ENCODE results near the gene UPK3B.
"Not testable (repeated sequence)": the region's sequence is repeated elsewhere in the genome, so short reads cannot be mapped to it uniquely, and the experiment has no call there.

The UPK3B gene

DNA sequence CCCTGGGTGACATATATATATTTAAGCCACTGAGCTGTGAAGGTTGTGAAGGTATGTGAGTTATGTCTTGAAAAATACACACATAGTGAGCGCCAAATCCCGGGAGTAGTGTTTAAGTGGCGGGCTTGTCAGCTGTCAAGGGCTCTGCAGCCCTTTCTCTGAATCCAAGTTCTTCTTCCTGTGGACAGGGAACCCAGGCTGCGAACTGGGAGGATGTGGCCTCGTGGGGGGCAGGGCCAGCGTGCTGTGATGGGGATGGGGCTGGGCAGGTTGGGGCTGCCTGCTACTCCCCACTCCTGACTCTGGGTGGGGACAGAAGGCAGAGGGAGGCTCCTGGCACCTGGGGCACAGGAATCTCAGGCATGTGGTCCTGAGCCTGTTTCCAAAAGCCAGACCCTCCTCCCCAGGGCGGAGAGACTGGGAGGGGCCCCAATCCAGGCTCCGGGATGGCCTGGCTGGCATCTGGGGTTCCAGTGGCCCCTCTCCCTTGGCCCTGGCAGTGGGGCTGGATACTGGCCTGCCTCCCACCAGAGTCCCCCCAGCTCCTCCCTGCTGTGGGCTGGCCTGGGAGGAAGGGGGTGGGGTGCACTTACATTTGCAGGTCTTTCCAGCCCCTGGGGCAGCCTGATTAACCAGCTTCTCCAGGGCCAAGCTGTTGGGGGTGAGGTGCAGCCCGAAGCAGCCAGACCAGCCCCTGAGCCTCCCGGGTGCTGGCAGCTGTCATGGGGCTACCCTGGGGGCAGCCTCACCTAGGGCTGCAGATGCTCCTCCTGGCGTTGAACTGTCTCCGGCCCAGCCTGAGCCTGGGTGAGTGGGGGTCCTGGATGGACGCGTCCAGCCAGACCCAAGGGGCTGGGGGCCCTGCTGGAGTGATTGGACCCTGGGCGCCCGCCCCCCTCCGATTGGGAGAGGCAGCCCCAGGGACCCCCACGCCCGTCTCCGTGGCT is at the start of gene UPK3B:
UPK3B (plus strand) TSS at position 622 of the 947 bp plus-strand sequence; CDS start at position 723, 101 bp downstream.
- no peak for DNase-seq

DNA sequence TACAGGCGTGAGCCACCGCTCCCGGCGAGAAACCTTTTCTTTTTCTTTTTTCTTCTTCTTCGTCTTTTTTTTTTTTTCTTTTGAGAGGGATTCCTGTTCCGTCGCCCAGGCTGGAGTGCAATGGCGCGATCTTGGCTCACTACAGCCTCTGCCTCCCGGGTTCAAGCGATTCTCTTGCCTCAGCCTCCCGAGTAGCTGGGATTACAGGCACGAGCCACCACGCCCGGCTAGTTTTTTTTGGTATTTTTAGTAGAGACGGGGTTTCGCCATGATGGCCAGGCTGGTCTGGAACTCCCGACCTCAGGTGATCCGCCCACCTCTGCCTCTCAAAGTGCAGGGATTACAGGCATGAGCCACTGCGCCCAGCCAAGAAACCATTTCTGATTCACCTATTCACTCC is 49.6 kb upstream of the UPK3B start:
- DNase-seq: not testable (repeated sequence)

DNA sequence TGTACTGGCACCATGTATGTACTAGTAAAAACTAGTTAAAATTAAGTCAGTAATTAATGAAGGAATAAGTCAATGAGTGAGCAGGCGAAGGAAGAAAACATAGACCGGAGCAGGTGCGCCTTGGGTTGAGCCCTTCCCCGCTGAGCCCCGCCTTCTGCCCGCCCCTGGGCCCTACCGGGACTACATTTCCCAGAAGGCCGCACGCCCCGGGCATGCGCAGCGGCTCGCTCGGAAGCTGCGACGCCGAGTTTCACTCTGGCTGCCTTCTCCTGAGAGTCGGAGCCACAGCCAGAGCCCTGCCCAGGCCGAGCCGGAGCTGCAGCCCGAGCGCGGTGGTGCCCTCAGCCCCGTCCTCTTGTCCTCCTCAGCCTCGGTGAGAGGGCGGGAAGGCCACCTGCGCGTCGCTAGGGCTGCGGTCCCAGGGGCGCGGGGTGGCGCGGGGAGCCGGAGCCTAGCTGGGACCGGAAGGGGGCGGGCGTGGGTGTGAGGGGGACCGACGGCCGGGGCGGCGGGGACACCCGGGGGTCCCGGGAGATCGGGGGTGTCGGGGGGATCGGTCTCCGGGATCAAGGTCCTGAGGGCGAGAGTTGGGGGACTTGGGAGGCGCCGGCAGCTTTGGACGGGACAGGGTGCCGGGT is 48.8 kb upstream of the UPK3B start, which contains the start of gene DTX2:
DTX2 (plus strand) TSS at position 246 of the 638 bp plus-strand sequence. CDS start 18,801 bp downstream, outside the sequence.
- not testable (repeated sequence) for DNase-seq

GRCh38 chr7:76462271-76462882 is 48.0 kb upstream of the UPK3B start:
- DNase-seq: not testable (repeated sequence)

DNA sequence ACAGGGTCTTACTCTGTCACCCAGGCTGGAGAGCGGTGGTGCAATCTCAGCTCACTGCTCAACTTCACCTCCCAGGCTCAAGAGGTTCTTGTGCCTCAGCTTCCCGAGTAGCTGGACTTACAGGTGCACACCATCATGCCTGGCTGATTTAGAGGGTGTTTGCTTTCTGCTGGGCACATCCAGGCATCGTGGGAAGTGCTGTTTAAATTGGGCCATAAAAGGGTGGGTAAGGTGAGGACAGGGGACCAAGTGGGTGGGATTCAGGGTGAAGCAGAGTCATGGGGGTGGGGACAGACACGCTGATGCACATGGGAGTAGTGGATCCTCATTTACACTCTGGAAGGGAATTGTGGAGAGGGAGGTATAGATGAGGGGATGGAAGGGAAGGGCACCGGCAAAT is 45.4 kb upstream of the UPK3B start:
- DNase-seq: not testable (repeated sequence)

GRCh38 chr7:76465950-76466349 is 44.4 kb upstream of the UPK3B start:
- not testable (repeated sequence) for DNase-seq

GRCh38 chr7:76467743-76468404 is 42.5 kb upstream of the UPK3B start:
- not testable (repeated sequence) for DNase-seq

DNA sequence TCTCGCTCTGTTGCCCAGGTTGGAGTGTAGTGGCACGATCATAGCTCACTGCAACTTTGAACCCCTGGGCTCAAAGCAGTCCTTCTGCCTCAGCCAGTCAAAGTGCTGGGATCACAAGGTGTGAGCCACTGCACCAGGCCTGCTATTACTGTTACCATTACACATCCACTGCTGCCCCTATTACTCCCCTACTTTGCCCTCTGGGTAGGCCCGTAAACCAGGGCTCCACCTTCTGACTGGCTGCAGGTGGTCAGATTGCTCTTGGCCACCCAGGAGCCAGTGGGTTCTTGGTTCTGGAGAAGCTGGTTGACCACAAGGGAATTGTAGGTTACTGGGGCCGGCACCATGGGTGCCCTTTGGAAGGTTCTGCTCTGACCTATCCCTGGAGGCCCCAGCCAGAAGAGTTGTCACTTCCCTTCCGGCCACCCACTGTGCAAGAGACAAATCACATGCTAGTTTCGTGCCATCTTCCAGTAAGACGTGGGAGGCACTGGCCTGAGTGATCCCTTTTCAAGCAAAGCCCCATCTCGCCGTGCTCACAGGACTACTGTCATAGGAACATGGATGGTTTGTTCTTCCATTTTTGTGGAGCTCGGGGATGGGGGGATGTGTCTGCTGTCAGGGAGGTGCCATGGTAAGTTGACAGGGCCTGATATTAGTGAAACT is 38.7 kb upstream of the UPK3B start:
- not testable (repeated sequence) for DNase-seq

DNA sequence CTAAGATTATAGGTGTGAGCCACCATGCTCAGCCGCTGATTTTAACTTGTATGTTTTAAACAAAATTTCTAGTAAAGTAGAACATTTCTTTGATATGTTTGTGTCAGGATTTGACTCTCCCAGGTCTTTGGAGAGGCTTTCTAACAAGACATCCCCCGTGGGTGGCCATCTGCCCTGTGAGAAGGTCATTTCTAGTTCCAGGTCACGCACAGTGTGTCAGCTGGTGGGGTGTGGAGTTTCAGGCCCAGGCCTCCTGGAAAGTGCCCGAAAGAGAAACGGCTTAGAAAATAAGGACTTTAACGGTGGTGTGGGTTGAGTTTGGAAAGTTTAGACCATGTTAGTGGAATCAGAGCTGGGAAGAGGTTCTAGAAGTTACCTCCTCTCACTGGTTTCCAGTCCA is 37.3 kb upstream of the UPK3B start:
- DNase-seq: not testable (repeated sequence)

GRCh38 chr7:76476280-76476679 is 34.1 kb upstream of the UPK3B start:
- not testable (repeated sequence) for DNase-seq

- DNase-seq: not testable (repeated sequence)
These were observed 33.4 kb upstream of the UPK3B start for GRCh38 chr7:76476742-76477474.

DNA sequence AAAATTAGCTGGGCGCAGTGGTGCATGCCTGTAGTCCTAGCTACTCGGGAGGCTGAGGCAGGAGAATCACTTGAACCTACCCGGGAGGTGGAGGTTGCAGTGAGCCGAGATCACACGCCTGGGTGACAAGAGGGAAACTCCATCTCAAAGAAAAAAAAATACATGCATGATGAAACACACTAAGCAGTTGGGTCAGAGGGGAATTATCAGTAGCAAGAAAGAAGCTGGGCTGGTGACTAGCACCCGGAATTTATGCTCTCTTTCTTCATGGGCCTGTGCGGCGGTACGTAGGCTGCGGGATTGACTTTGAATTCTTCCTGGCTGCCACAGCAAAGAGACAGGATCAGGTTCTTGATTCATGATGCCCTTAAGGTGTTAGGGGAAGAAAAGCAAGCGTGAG is 30.7 kb upstream of the UPK3B start:
- DNase-seq: not testable (repeated sequence)

DNA sequence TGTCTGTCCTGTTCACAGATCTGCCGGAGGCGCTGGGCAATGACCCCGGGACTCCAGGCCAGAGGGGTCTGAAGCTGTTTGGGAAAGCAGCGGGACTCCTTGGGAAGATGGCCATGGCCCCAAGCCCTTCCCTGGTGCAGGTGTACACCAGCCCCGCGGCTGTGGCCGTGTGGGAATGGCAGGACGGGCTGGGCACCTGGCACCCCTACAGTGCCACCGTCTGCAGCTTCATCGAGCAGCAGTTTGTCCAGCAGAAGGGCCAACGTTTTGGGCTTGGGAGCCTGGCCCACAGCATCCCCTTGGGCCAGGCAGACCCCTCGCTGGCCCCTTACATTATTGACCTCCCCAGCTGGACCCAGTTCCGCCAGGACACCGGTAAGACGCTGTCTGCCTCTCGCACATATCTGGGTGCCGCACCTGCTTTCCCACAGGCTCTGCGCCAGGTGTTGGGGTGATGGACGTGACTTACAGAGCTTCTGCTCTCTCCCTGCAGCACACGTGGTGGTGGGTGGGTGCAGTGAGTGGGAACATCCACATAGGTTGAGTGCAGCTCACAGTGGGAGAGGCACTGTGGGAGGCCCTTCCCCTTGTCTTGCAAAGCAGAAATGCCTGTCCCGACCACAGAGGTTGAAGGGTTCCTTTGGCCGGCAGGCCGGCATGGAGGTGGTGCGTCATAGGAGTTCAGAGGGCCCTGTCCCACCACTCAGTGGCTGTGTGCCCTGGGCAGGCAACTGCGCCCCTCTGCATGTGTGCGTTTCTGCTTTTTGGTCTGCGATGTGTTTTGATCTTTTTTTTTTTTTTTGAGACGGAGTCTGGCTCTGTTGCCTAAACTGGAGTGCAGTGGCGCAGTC is 29.7 kb upstream of the UPK3B start:
- not testable (repeated sequence) for DNase-seq

DNA sequence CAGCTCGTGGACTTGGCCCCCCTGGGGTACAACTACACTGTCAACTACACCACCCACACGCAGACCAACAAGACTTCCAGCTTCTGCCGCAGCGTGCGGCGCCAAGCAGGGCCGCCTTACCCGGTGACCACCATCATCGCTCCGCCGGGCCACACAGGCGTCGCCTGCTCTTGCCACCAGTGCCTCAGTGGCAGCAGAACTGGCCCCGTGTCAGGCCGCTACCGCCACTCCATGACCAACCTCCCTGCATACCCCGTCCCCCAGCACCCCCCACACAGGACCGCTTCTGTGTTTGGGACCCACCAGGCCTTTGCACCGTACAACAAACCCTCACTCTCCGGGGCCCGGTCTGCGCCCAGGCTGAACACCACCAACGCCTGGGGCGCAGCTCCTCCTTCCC is 27.7 kb upstream of the UPK3B start:
- DNase-seq: not testable (repeated sequence)

GRCh38 chr7:76483081-76483480 is 27.3 kb upstream of the UPK3B start:
- not testable (repeated sequence) for DNase-seq

DNA sequence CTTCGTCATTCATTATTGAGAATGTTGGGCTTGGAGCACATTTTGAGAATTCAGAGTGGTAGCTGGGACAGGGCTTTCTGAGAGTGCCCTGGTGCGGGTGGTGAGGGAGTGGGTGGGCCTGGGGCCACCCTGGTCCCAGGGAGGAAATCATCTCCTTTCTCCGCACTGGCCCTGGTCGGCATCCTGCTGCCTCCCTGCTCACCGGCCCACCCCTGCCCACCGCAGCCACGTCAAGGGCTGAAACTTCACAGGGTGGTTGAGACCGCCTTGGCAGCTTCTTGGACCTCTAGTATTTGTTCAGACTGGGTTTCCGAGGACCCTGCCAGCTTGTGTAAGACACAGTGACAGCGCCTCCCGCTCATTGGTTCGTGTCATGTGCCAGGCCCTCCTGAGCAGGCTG is 25.9 kb upstream of the UPK3B start:
- DNase-seq: not testable (repeated sequence)

DNA sequence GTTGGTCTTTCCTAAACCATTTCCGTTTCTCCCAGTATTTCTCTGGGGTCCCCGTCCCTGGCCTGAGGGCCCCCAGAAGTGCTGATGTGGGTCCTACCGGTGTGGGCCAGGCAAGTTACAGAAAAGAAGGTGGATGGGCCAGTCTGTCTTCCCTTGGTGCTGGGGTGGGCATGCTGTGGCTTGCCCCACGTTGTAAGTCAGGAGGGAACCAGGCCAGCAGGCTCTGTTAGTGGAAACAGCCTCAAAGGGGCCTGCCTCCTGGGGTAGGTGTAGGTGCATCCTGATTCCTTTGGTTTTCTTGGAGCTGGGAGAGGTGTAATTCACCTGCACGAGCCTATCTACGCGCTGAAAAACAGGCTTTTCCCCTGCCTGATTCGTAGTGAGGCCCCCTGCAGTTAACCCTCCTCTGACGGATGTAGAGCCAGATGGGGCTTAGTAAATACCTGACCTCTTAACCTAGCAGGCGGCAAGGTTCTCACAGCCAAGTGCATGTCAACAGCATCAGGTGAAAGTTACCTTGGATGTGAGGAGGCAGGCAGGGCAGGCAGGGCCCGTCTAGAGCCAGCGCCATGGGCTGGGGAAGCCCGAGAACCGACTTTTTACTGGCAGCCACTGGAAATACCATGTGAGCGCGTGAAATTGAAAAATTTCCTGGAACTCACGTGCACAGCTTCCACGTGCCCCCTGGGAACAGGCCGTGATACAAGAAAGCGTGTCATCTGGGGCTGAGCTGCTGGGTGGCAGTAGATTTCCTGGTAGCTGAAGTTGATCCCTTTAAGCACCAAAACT is 24.3 kb upstream of the UPK3B start:
- DNase-seq: not testable (repeated sequence)

GRCh38 chr7:76486618-76487017 is 23.7 kb upstream of the UPK3B start:
- DNase-seq: not testable (repeated sequence)

DNA sequence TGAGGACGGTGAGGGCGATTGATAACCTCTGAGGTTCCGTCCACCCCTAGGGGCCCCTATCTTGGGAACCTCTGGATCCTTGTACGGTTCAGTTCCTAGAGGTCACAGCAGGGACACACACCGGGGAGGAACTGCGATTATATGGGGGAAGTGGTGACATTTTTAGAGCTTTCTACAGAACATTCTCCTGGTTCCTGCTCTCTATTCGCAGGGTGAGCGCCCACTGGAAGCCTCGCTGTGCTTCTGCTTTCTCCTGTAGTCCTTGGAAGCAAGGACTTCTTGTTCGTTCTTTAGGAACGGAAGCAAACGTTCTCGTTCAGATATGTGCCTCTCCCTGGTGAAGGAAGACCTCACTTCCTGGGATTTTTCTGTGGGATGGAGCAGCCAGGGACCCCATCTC is 22.4 kb upstream of the UPK3B start:
- not testable (repeated sequence) for DNase-seq

Measured in cortex of kidney (tissue), 1 donor.